ENCODE measurements around the gene CNKSR2. TPM values are rescaled to one million over a fixed set of nuclear protein-coding genes. Genes with fewer than 3 reads are reported as not detected.

The CNKSR2 gene
- total and polyA plus RNA-seq, 2 of the 13 experiments (the other 11 are each of a cell fraction or from before 2014, with no cell fraction given), result not detected

- H3K27ac ChIP-seq (ENCODE audit: extremely low read length, insufficient read depth, low read length), result no peak overlapping the region
- no peaks in the 10 kb centered on the region for H3K79me2 ChIP-seq (ENCODE audit: insufficient read depth, low read length)
- TF ChIP-seq ZNF75D (CRISPR knock-in tag; IDR thresholded peaks at IDR 0.05; ENCODE audit: borderline replicate concordance) (no peak), HES4 (CRISPR knock-in tag; IDR thresholded peaks at IDR 0.05; ENCODE audit: borderline replicate concordance) (no peak), ZBTB7B (CRISPR knock-in tag; IDR thresholded peaks at IDR 0.05) (no peak), CEBPB (IDR thresholded peaks at IDR 0.05; ENCODE audit: borderline replicate concordance, low read depth, low read length) (no peak), ZNF646 (CRISPR knock-in tag; IDR thresholded peaks at IDR 0.05) (no peak), CBFB (CRISPR knock-in tag; IDR thresholded peaks at IDR 0.05) (no peak), AGO1 (IDR thresholded peaks at IDR 0.05; ENCODE audit: low read depth, low read length, poor library complexity, severe bottlenecking) (no peak), HIC2 (CRISPR knock-in tag; IDR thresholded peaks at IDR 0.05; ENCODE audit: low read depth) (no peak), ZNF460 (CRISPR knock-in tag; IDR thresholded peaks at IDR 0.05; ENCODE audit: borderline replicate concordance) (no peak), ATF7 (IDR thresholded peaks at IDR 0.05) (no peak), ATF7 (CRISPR knock-in tag; IDR thresholded peaks at IDR 0.05) (no peak)
- TF ChIP-seq, protein P1, sequence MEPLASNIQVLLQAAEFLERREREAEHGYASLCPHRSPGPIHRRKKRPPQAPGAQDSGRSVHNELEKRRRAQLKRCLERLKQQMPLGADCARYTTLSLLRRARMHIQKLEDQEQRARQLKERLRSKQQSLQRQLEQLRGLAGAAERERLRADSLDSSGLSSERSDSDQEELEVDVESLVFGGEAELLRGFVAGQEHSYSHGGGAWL (CRISPR knock-in tag; IDR thresholded peaks at IDR 0.05), result no peak
- H3K4me3 ChIP-seq (replicated peaks in 1 of 3; ENCODE audit: insufficient read depth in 1 of 3, low read depth in 2 of 3, low read length in 3 of 3), result no peak overlapping the region
- H2AFZ ChIP-seq (ENCODE audit: low read length), result no peak overlapping the region
- H4K20me1 ChIP-seq (ENCODE audit: insufficient read depth, low read length), result no peaks in the 10 kb centered on the region
- no peak for FAIRE-seq
- in situ Hi-C loops (cut with HindIII; ENCODE audit: extremely low pct_ligation_motif_present, low pct_unique_long_range_greater_than_20kb) (no loop called here), intact Hi-C loops (cut with micrococcal nuclease; ENCODE audit: unreplicated experiment) (no loop called here)
- no TSS peak for BruUV-seq (replicated peaks)
- ChIA-PET CTCF (ENCODE audit: low intra/inter-chr PET ratio, low total read pairs) (no interaction called here), POLR2A (no interaction called here)
- H3K9ac ChIP-seq (ENCODE audit: insufficient read depth, low read depth, low read length), result no peak overlapping the region
- no peak overlapping the region for H3K4me2 ChIP-seq (ENCODE audit: low read depth, low read length)
- no peaks in the 10 kb centered on the region for H3K27me3 ChIP-seq (ENCODE audit: control insufficient read depth in 1 of 2, insufficient read depth in 2 of 2, low read length in 2 of 2)
- no peak for ATAC-seq
- DNase-seq (ENCODE audit: low spot score), result no peak
- H3K36me3 ChIP-seq (replicated peaks in 1 of 2; ENCODE audit: control insufficient read depth in 1 of 2, insufficient read depth in 2 of 2, low read length in 2 of 2), result no peaks in the 10 kb centered on the region
- H3K9me3 ChIP-seq (ENCODE audit: low read length), result no peaks in the 10 kb centered on the region
- H3K4me1 ChIP-seq (ENCODE audit: insufficient read depth, low read length), result no peaks in the 10 kb centered on the region
These were observed 271.2 kb downstream of the CNKSR2 start for GRCh38 chrX:21645431-21645830.

Measured in HepG2 (cell line).